Pons (tissue), 1 donor: ENCODE results near the gene OR8S1.

ENCODE experiments used
- DNase-seq: peaks from one replicate; pipeline ENCODE4 v3.0.0-alpha.2; 2016; ENCODE audit warnings: low spot score

OR8S1 gene

DNA sequence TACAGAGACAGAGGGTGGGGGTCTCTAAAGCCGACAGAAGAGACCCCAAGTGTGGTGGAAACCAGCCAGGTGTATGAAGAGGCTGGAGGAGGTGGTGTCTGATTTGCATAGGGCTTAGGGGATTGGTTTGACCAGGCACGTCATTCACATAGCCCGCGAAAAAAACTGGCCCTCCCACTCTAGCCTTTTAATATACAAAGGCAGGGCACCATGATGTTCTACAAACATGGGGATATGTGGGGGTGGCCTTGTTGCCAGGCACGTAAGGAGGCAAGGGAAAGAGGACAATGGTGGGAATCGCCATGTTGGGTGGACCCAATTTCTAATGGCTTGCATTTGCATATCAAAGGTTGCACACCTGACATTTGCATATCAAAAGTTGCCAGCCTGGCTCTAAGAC lies 31.2 kb downstream of the OR8S1 start:
- DNase-seq = no peak

DNA sequence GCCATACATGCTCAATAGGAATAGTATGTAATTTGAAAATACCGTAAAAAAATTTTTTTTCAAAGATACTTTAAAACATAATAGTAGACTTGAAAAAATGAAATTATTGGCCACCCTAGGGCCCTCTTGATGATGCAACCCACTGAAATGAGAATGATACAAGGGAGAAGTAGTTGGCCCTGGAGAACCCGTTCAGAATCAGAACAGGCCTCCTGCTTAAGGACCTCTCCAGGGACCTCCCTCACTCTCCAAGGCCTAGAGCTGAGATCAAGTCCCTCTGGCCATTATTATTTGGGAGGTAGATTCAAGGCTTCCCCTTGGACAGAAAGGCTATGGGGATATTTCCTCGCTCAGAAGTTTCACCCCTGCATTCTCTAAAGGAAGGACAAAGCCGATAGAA lies 32.5 kb downstream of the OR8S1 start:
- DNase-seq = no peak

DNA sequence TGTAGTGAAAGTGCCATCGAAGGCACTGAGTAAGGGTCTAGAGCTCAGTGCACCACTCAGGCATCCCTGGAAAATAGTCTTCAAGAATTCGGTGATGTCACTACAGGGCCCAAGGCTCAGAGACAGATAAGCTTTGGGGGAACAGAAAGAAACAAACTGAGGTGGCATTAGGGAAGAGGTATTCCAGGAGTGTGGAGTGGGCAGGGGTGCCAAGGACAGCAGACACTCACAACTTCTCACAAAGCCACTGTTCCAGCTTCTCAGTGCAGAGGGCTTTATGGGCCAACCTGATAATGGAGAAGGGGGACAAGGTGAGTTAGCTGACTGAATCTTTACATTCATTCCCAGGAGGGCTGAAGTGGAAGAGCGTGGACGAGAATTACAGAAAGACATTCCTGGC lies 42.3 kb downstream of the OR8S1 start:
- DNase-seq = no peak

DNA sequence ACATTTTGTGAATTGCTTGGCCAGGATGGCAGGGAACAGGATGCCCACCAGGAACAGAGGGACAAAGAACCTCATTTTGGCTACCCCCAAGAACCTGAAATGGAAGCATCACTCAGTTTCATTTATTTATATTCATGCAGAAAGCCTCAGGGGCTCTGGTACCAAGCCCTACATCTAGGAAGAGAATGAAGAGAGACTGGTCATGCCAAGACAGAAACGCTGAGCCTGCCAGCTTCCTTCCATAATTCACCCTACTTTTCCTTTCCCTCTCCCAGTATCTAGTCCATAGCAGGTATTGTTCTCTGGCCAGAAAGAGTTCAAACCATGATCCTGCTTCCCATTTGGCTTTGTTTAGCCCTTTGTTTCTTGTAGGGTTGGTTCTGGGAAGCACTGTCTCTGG lies 44.5 kb downstream of the OR8S1 start, which contains the start of gene LALBA:
Gene LALBA, minus strand, starts transcription at position 101 of the 400 bp plus-strand sequence. Its CDS starts 26 bp downstream, at position 75.
- DNase-seq = peak; percentile 8

DNA sequence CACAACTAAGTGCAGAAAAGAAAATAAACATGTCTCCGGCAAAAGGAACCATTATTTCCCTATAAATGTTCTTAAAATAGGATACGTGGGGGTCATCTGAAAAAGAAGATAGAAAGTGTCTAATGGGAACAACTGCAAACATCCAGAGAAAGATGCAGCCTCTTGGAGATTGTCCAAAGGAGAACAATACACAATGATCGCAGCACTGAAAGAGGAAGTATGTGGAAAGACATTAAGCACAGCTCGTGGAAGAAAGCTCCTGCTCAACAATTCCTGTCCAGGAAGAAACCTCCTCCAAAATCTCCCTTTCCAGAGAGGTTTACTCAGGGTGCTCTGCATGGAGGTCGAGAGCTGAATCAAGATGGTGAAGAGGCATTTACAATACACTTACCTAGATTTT lies 46.9 kb downstream of the OR8S1 start:
- peak; percentile 87 for DNase-seq
